ENCODE results near the gene CFH.
"Not testable (repeated sequence)": the region's sequence is repeated elsewhere in the genome, so short reads cannot be mapped to it uniquely, and the experiment has no call there.

The CFH gene

DNA sequence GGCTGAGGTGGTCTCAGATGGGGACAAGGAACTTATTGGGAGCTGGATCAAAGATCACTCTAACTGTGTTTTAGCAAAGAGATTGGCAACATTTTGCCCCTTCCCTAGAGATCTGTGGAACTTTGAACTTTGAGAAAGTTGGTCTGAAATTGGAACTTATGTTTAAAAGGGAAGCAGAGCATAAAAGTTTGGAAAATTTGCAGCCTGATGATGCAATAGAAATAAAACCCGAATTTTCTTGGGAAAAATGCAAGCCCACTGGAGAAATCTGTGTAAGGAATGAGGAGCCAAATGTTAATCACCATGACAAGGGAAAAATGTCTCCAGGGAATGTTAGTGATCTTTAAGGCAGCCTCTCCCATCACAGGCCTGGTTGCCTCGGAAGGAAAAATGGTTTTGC, 17.2 kb downstream of the CFH start:
- no peak for DNase-seq

DNA sequence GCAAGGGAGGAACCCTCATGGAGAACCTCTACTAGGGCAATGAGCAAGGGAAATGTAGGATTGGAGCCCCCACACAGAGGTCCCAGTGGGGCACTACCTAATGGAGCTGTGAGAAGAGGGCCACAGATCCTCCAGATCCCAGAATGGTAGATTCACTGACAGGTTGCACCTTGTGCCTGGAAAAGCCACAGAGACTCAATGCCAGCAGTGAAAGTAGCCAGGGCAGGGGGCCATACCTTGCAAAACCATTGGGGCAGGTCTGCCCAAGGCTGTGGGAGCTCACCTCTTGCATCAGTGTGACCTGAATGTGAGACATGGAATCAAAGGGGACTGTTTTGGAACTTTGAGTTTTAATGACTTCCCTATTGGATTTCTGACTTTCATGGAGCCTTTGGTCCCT, 17.9 kb downstream of the CFH start:
- DNase-seq = no peak

DNA sequence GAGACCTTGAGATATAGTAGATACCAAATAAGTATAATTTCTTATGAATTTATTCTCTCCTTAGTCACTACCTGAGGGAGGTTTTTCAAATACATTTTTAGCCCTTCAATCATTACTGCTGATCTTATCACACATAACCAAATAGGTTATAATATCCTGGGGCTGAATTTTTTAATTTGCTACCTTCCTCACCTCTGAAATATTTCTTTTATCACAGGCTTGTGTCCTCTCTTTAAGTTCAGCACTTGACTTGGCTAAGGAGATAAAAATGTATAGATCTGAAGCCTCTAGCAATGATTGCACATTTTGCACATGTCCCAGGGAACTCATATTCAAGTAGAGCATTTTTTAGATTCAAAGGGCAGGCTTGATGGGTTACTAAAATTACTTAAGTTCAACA, 23.1 kb downstream of the CFH start:
- DNase-seq = no peak

DNA sequence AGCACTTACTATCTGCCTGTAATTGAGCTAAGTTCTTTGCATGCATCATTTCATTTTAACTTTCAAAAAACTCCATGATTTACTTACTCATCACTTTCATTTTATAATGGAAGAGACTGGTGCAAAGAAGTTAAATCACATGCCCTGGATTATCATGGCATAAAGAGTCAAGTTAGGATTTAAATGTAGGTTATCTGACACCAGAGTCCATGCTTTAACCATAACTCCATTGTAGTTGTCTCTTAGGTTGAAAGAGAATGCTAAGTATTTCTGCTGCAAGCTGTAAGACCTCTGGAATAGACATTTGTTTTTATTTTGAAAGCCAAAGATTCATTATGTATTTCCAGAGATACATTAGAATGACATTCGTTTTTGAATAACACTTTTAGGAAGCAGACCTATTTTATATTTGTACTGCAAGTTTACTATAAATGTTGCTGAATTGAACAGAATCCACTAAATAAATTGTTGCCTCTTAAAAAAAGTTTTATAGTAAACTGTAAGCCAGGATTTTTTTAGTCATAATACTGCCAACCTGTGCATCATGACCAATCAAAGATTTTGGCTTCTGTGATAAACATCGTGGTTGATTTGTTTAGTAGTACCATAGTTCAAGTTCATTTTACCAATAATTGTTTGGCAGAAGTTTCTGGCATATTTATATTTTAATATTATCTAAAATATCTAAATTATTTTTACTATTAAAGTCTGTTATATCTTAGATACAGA, 26.1 kb downstream of the CFH start:
- no peak for DNase-seq

DNA sequence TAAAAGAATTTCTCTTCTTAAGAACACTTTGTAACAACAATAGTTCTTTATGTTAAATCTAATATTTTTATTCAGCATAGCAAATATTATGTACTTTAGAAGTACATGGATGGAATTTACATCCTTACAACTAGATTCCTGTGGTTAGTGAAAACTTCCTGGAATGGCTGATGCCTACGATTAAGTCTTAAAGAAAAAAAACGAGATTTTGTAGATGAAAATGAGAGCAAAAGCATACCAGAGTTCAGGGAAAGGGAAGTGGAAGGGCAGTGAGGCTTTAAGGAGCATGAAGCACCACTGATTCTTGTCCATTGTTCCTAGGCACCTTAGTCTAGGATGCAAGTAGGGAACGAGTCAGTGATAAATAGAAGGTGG, 26.7 kb downstream of the CFH start:
- no peak for DNase-seq

DNA sequence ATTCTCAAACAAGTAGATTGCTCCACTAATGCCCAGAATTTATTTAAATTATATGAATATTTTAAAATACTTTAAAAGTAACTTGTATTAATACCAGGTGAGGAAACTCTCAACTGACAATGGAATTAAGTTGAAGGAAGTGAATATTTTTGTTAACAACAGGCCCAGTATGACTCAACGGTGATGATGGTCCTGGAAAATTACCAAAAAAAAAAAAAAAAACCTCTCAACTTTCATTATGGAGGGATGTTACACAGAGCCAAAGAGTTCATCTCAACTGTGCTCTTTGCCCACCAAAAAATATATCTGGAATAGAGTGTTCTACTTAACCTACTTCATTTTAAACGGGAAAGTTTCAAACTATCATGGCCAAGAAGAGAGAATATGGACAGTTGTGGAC, 28.3 kb downstream of the CFH start:
- DNase-seq = no peak

DNA sequence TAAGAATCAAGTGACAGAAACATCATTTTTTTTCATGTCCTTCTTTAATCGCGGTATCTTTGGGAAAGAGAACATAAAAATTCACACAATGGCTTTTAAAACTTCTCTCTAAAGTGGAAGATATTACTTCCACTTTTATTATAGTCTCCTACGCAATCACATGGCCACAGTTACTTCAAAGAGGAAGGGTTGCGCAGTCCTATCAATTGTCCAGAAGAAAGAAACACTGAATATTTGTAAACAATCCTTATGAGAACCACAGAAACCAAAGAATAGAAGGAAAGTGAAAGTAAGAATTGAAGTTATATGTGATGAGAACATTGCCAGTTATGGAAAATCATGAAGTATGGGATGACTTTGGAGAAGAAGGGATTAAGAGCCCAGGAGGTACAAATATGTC, 32.6 kb downstream of the CFH start:
- DNase-seq = no peak

DNA sequence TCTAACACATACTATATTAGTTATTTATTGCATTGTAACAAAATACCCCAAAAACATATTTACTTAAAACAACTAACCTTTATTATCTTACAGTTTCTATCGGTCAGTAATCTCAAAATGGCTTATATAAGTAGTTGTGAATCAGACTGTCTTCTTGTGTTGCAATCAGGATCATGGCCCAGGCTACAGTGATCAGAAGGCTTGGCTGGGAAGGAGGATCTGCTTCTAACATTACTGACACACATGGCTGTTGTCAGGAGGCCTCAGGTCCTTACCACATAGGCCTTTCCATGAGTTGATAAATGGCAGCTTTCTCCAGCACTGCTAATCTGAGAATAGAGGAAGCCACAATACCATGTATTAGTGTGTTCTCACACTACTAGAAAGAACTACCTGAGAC, 33.7 kb downstream of the CFH start:
- DNase-seq = no peak

DNA sequence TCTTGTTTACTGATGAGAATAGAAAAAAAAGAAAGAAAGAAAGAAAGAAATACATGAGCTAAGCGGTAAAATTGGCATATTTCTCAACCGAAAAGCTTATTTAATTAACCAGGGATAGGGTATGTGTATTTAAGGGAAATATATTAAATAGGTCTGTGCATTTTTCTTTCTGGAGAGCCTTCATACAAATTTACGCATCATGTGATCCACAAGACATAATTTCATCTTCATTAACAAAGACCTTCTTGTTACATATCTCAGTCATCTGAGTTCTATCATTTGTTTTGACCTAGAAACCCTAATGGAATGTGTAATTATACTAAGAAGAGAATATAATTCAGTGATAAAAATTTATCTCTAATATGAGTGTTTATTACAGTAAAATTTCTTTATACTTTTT, 37.2 kb downstream of the CFH start:
- DNase-seq = no peak

DNA sequence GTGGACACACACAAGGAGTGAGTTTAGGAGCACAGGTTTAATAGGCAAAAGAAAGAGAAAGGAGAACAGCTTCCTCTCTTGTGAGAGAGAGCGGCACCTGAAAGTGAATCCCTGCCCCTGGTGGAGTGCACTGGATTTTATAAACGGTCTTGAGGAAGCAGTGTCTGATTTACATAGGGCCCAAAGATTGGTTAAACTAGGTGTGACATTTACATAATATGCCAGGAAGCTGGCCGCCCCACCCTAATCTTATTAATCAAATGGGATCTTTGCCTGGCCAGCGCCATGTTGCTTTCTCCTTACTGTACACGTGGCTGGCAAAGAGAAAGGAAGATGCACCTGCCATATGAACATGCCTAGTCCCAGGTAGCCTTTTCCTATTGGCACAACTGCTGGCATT, 38.7 kb downstream of the CFH start:
- DNase-seq = no peak

DNA sequence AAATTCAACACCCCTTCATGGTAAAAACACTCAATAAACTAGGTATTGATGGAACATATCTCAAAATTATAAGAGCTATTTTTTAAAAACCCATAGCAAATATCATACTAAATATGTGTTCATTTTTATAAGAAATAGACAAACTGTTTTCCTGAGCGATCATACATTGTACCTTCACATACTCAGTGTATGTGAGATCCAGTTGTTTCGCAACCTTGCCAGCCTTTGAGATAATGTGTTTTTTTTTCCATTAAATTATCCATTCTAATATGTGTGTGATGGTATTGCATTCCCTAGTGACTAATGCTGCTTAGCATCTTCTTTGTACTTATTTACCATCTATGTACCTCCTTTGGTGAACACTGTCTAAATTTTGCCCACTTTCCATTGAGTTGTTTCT, 47.1 kb downstream of the CFH start:
- no peak for DNase-seq

DNA sequence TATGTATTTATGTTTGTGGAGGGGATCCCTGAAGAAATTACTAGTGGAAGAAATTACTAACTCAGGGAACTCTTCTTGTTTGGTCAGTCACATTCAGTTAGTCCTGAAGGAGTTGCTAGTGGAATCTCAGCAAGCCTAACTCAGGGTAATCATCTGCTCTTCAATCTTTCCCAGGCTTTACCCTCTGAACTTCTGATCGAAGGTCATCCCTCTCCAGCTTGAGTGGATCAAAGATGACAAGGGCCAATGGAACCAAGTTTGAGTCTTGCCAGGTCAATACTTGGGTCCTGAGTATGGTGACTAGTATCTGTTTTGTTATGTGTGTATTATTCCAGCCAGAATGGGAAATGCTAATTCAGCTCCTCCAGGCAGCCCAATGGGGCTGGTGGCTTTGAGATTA, 49.3 kb downstream of the CFH start:
- no peak for DNase-seq

DNA sequence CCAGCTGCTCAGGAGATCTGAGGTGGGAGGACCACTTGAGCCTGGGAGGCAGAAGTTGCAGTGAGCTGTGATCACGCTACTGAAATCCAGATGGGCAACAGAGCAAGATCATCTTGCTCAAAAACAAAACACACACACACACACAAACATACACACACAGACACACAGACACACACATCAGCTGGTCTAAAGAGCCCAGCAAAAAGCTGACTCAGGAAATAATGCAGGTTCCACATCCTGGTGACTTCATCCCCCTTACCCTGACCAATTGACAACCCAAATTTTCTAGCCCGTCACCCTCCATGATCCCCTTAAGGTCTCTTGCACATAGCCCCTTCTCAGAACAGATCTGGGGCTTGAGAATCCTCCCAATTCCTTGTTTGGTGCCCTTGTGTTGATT, 58.0 kb downstream of the CFH start:
- DNase-seq = not testable (repeated sequence)

DNA sequence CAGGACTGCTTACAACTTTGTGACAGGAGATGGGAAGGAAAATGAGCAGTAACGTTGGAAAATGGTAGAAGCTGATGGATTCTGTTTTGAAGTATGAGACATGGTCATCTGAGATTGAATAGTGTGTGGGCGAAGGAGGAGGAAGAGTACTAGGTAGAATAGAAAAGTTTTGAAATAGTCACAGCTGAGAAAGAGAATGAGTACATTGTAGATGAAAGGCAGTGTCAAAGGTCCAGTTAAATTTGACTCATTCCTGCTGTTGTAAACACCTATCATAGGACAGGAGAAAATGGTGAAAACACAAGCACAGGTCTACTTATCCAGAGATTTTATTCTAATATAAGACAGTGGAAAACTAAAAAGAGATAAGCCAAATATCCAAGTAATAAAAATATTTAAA, 66.0 kb downstream of the CFH start:
- no peak for DNase-seq

DNA sequence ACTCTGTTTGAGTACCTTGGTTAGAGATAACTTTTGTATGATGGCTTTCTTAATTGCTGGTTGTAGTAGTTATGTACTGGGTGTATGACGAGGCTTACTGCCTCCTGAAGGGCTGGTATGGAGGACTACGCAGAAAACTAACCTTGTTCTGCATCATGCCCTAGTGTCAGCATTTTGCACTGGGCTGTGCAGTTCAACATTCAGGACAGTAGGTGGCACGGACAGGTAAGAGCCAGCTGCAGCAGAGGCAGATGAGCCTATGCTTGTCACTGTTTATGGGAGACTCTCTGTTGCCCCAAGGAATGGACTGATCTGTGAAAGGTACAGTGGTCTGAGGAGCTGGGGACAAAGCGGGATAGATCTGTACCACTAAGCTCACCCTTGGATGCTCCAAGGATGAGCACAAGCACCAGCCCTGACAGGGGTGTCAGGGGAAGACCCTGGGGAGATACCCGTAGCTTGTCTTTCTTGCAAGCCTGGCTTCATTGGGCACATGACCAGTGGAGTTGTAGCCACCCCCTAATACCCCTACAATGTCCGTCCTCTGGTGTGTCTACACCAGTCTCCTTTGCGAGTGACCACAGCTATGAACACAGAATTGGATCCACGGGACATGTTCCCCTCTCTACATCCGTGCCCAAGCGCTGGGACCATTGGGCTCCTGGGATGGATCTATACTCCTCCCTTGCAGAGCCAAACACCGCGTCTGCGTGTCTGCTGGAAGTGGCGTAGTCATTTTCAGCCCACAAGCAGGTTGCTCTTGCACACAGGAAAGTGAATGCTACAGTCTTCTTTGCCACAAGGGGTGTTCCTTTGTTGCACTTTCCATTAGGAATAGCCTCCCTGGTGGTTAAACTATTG, 71.7 kb downstream of the CFH start:
- peak; percentile 58 for DNase-seq

DNA sequence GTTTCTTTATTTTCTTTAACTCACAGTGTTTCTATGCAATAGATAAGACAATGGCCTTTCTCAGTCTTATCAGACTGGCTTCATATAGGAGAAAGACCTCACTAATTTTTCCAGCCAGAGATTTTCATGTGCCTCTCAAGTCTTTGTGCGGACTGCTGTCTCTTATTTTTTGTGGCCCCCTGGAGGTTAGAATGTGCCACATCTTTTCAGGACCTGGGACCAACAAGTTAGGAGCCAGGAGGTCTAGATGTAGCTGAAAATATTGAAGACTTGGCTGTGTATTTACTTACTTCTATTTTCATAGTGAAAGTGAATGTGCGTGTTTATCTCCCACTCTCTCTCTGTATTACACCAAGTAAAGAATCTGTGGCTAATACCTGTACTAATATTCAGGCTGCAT, 80.7 kb downstream of the CFH start:
- no peak for DNase-seq

DNA sequence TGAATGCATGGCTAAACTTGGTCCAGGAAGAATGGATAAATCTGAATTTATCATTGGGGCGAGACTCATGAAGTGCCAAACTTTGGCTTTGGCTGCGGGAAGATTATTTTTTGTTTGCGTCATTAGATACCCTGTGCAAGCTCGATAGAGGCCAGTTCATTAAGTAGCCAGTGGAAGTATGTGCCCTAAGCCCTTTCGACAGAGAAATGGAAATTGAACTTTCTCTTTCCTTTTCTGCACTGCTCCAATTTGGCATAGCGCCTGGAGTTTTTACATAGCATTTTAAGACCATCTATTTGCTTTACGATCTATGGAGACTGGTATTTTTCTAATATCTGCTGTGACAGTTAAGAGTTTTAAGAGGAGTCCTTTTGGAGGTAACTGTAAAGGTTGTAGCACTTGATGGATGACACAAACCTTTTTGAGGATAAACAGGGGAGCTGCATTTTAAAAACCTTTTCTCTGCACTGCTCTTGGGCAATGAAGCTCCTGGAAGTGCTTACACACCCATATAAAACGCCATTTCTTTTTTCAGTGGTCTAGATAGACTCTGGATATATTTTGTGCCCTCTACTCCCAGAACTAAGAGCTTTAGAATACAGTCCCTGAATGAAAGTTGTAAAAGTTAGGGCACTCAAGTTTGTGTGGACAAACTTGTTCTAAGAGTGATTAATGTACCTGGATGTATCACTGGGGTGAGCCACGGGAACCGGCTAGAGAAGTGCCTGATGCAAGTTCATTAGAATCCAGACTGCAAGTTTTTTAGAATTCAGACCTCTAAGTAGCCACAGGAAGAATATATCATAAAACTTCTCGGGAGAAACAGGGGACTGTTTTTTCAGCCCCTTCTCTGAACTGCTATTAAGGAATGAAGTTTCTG, 81.5 kb downstream of the CFH start:
- no peak for DNase-seq

DNA sequence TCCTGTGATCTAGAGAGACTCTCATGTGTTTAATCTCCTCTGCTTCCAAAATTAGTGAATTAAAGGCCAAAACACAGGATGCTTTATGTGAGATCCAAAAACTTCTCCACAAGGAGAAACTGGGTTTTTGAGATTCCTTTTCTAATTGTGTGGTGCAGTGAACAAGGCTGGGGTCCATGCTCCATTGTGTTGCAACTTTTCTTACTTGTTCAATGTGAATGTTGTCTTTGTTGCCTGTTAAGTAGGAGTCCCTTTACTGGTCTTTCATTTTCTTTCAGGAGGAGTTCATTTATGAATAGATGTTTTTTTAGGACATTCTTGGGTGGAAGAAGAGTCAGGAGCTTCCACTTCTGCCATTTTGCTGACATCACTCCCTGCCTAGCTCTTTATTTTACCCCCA, 82.2 kb downstream of the CFH start:
- DNase-seq = no peak

DNA sequence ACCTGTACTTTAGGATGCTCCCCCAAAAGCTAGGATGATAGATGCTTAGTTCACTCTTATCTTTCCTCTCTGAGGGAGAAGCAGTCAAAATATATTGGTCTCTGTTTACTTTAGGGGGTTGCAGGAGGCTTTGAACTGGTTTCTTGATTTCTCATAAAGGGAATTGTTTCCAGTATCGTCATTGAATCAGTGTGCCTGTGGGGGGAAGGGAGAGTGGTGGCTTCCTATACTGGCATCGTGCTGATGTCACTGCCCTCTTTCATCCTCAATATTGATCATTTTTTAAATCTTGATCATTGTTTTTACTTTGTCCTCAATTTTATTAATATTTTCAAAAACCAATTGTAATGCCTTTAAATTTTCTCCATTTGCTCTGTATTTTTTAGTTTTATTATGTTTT, 82.6 kb downstream of the CFH start:
- DNase-seq = no peak

DNA sequence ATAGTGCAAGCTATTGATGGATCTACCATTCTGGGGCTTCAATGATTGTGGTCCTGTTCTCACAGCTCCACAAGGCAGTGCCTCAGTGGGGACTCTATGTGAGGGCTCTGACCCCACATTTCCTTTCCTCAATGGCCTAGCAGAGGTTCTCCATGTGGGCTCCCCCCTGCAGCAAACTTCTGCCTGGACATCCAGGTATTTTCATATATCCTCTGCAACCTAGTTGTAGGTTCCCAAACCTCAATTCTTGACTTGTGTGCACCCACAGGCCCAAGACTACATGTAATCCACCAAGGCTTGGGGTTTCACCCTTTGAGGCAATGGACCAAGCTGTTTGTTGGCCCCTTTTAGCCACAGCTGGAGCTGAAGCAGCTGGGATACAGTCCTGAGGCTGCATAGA, 86.9 kb downstream of the CFH start:
- no peak for DNase-seq

DNA sequence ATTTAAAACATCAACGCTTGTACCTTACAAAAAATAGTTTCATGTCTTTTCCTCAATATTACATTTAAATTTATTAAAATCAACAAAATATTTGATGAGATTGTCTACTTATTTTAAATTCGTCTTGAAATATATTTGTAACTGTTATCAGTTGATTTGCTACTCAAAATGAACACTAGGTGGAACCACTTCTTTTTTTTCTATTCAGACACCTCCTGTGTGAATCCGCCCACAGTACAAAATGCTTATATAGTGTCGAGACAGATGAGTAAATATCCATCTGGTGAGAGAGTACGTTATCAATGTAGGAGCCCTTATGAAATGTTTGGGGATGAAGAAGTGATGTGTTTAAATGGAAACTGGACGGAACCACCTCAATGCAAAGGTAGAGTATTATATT, 91.4 kb downstream of the CFH start:
- peak; percentile 69 for DNase-seq

DNA sequence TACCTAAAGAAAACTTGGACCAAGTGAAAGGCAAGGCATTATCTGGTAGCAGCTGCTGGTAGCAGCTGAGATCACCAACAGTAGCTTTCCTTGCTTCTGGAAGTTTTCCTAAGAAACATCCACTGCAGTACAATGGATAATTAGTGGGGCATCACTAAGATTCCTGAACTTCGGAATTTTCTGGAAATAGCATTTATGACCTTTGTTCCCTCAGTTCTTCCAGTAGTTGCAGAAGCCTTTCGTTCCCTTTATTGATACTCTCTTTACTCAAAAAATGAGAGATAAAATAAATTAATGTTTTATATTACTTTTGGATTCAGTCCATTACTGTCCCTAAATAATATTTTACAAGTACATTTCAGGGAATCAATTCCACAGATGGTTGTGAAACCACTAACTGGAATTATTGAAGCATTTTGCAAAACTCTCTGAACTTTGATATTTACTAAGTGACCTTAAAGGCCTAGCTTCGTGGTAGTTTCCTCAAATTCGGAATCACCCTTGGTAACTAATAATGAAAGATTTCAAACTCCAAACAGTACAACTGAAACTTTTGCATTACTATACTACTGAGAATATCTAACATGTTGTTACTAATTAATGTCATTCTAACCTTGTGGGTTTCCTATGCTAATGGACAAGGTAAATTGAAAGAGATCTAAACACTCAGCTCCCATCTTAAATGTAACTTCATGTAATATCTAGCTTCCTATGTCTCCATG, 113.3 kb downstream of the CFH start:
- not testable (repeated sequence) for DNase-seq

DNA sequence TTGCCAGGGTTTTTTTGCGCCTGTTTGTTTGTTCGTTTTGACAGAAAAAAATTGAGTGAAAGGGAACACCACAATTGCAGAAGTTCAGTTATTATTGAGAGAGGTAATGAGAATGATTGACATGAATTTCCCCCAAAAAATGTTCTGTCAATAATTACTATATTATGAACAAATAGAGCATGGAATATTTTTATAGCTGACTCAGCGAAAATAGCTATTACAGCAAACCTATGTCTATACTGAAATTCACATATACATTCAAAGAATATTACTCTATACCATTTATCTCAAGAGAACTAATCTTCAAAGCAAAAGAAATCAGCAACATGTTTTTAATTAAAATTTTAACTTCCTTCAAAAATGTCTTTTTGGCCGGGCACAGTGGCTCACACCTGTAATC, 118.0 kb downstream of the CFH start:
- not testable (repeated sequence) for DNase-seq

All from NCI-H187 treated with DMSO at 0.1 percent for 48 hours (cell line).